ENCODE measurements around the gene C11orf91.

The C11orf91 gene

GRCh38 chr11:33737362-33737821 lies 36.8 kb upstream of the C11orf91 start:
- DNase-seq (ENCODE audit: extremely low spot score): no peak
- ChIA-PET POLR2A (interaction anchor here (1.1 to 2.4 kb wide), 9 partner anchors 13 to 698 kb away, joined by 3 to 15 read pairs (median 5); partner anchors contain the start of genes C11orf91, FBXO3 and TCP11L1), CTCF (interaction anchor here (0.7 to 2.5 kb wide), 2 partner anchors 21 to 95 kb away, joined by 3 to 6 read pairs; no protein-coding TSS in a partner anchor)
- TF ChIP-seq PKNOX1 (IDR thresholded peaks at IDR 0.05): no peak
- TF ChIP-seq BHLHE40 (IDR thresholded peaks at IDR 0.05; ENCODE audit: borderline replicate concordance): no peak
- TF ChIP-seq NFRKB (IDR thresholded peaks at IDR 0.05): no peak
- no peak for TF ChIP-seq ZNF384 (IDR thresholded peaks at IDR 0.05)
- no peak for TF ChIP-seq L3MBTL2 (conservative IDR thresholded peaks at IDR 0.05)
- TF ChIP-seq SP1 (IDR thresholded peaks at IDR 0.05): no peak
- TF ChIP-seq ARNT (IDR thresholded peaks at IDR 0.05): no peak
- TF ChIP-seq CTBP1 (IDR thresholded peaks at IDR 0.05; ENCODE audit: borderline replicate concordance): no peak
- no peak for TF ChIP-seq TARDBP (IDR thresholded peaks at IDR 0.05)
- TF ChIP-seq ELF4 (IDR thresholded peaks at IDR 0.05): no peak
- TF ChIP-seq LEF1 (IDR thresholded peaks at IDR 0.05; ENCODE audit: borderline replicate concordance): no peak
- no peak for TF ChIP-seq FOXK2 (IDR thresholded peaks at IDR 0.05)
- no peak for TF ChIP-seq SUZ12 (IDR thresholded peaks at IDR 0.05)
- TF ChIP-seq FOXA1 (IDR thresholded peaks at IDR 0.05): no peak
- TF ChIP-seq HDGF (IDR thresholded peaks at IDR 0.05; ENCODE audit: borderline replicate concordance): no peak
- TF ChIP-seq FOXM1 (IDR thresholded peaks at IDR 0.05; ENCODE audit: borderline replicate concordance): no peak

GRCh38 chr11:33736148-33736812 lies 35.7 kb upstream of the C11orf91 start, which contains the start of gene CD59:
Gene CD59, minus strand, starts transcription at chr11:33736423. Its CDS starts 13,978 bp downstream, at chr11:33722445.
- peak; percentile 95 for DNase-seq (ENCODE audit: extremely low spot score)
- ChIA-PET POLR2A (interaction anchor here (0.6 to 2.4 kb wide), 17 partner anchors 12 to 805 kb away, joined by 3 to 15 read pairs (median 3); partner anchors contain the start of genes C11orf91 and FBXO3), CTCF (interaction anchor here (0.6 to 2.5 kb wide), 9 partner anchors 20 to 983 kb away, joined by 3 to 7 read pairs (median 3); no protein-coding TSS in a partner anchor)
- TF ChIP-seq NFRKB (IDR thresholded peaks at IDR 0.05) (no peak), TARDBP (IDR thresholded peaks at IDR 0.05) (no peak), L3MBTL2 (conservative IDR thresholded peaks at IDR 0.05) (no peak), LEF1 (IDR thresholded peaks at IDR 0.05; ENCODE audit: borderline replicate concordance) (no peak), ARNT (IDR thresholded peaks at IDR 0.05) (no peak), FOXK2 (IDR thresholded peaks at IDR 0.05) (no peak), PKNOX1 (IDR thresholded peaks at IDR 0.05) (no peak), HDGF (IDR thresholded peaks at IDR 0.05; ENCODE audit: borderline replicate concordance) (no peak), FOXM1 (IDR thresholded peaks at IDR 0.05; ENCODE audit: borderline replicate concordance) (no peak), SUZ12 (IDR thresholded peaks at IDR 0.05) (no peak)

GRCh38 chr11:33735271-33736147 lies 34.9 kb upstream of the C11orf91 start:
- POLR2A ChIA-PET: interaction anchor here (0.6 to 2.4 kb wide), 11 partner anchors 11 to 72 kb away, joined by 3 to 15 read pairs (median 4); partner anchors contain the start of genes C11orf91 and FBXO3
- CTCF ChIA-PET: interaction anchor here (1.0 kb wide), 2 partner anchors 36 to 95 kb away, joined by 3 read pairs; no protein-coding TSS in a partner anchor
- TF ChIP-seq ZNF384 (IDR thresholded peaks at IDR 0.05) (peak; percentile 76), FOXA1 (IDR thresholded peaks at IDR 0.05) (no peak), FOXK2 (IDR thresholded peaks at IDR 0.05) (no peak), SP1 (IDR thresholded peaks at IDR 0.05) (no peak), PKNOX1 (IDR thresholded peaks at IDR 0.05) (peak; percentile 74; the same call in 1 of the 2 replicates), FOXM1 (IDR thresholded peaks at IDR 0.05; ENCODE audit: borderline replicate concordance) (no peak), L3MBTL2 (conservative IDR thresholded peaks at IDR 0.05) (peak; percentile 34), TARDBP (IDR thresholded peaks at IDR 0.05) (no peak), CTBP1 (IDR thresholded peaks at IDR 0.05; ENCODE audit: borderline replicate concordance) (no peak), LEF1 (IDR thresholded peaks at IDR 0.05; ENCODE audit: borderline replicate concordance) (no peak)
- peak; percentile 41 for DNase-seq (ENCODE audit: extremely low spot score)

- ChIA-PET POLR2A (no interaction called here), CTCF (no interaction called here)
- no peak for DNase-seq (ENCODE audit: extremely low spot score)
Observed at GRCh38 chr11:33734441-33735270, 34.0 kb upstream of the C11orf91 start.

More at GRCh38 chr11:33734441-33735270, 34.0 kb upstream of the C11orf91 start:
- TF ChIP-seq ELF4 (IDR thresholded peaks at IDR 0.05): no peak
- TF ChIP-seq SP1 (IDR thresholded peaks at IDR 0.05): no peak
- no peak for TF ChIP-seq ZNF384 (IDR thresholded peaks at IDR 0.05)
- TF ChIP-seq L3MBTL2 (conservative IDR thresholded peaks at IDR 0.05): no peak
- no peak for TF ChIP-seq FOXK2 (IDR thresholded peaks at IDR 0.05)
- no peak; the same call in 1 of the 2 replicates for TF ChIP-seq PKNOX1 (IDR thresholded peaks at IDR 0.05)
- no peak for TF ChIP-seq NFRKB (IDR thresholded peaks at IDR 0.05)
- TF ChIP-seq FOXM1 (IDR thresholded peaks at IDR 0.05; ENCODE audit: borderline replicate concordance): no peak
